K562 (cell line): ENCODE data around the gene CSNK1A1. TPM values are rescaled to one million over a fixed set of nuclear protein-coding genes. Genes with fewer than 3 reads are reported as not detected.
A peak's percentile ranks its signal among the peaks of the same experiment; 100 is the strongest.

Experiments used
- CBX2 ChIP-seq: fragments of 200-600 bp; sonication (generic); IDR thresholded peaks from one replicate; pipeline ENCODE4 v1.6.1; 2012; ENCODE audit warnings: mild to moderate bottlenecking, low read length, inconsistent platforms; ENCODE audit not compliant: insufficient read depth, poor library complexity, severe bottlenecking
- CC2D1A ChIP-seq: fragments of 450-650 bp; IDR thresholded peaks from 2 replicates; pipeline ENCODE4 v1.6.1; 2017; ENCODE audit warnings: mild to moderate bottlenecking
- CREB3 ChIP-seq: fragments of 450-650 bp; conservative IDR thresholded peaks from 2 replicates; pipeline ENCODE4 v1.6.1; 2016; ENCODE audit warnings: missing genetic modification characterization, low read depth, mild to moderate bottlenecking, missing compliant biosample characterization, moderate library complexity
- FOXM1 ChIP-seq, 2 experiments: fragments of 450-650 bp in 1 of 2; sonication (generic) in 1 of 2; formaldehyde crosslinking in 1 of 2; IDR thresholded peaks; 2 replicates each; pipeline versions ENCODE4 v1.6.1 to v1.9.0; 2017 to 2022; ENCODE audit warnings: low read depth in 2 of 2, mild to moderate bottlenecking in 2 of 2, missing genetic modification reagents in 1 of 2, moderate library complexity in 1 of 2
- HMBOX1 ChIP-seq: sonication (generic); IDR thresholded peaks from 2 replicates; pipeline ENCODE4 v1.6.1; 2016
- HMGN3 ChIP-seq: IDR thresholded peaks from 2 replicates; pipeline ENCODE4 v1.6.1; 2011; ENCODE audit warnings: borderline replicate concordance, low read depth, mild to moderate bottlenecking, mixed read lengths, low read length; ENCODE audit not compliant: insufficient read length; ENCODE audit errors: extremely low read depth
- MNT ChIP-seq, 2 experiments: fragments of 450-650 bp; conservative IDR thresholded peaks; 2 replicates each; pipeline ENCODE4 v1.6.1; 2017; ENCODE audit warnings: mild to moderate bottlenecking in 2 of 2, moderate library complexity in 2 of 2
- NONO ChIP-seq, 2 experiments: fragments of 200-400 bp in 1 of 2; fragments of 450-650 bp in 1 of 2; formaldehyde crosslinking in 1 of 2; IDR thresholded peaks; 2 replicates each; pipeline ENCODE4 v1.6.1; 2017; ENCODE audit warnings: low read depth in 2 of 2, mild to moderate bottlenecking in 2 of 2, moderate library complexity in 2 of 2, low read length in 1 of 2
- PHF8 ChIP-seq: fragments of 200-600 bp; sonication (generic); IDR thresholded peaks from 2 replicates; pipeline ENCODE4 v1.6.1; 2012; ENCODE audit warnings: mixed run types, mild to moderate bottlenecking, inconsistent platforms, low read length, moderate library complexity, borderline replicate concordance
- RCOR1 ChIP-seq, 2 experiments: IDR thresholded peaks; 2 replicates each; pipeline ENCODE4 v1.6.1; 2012; ENCODE audit warnings: low read depth in 2 of 2, low read length in 2 of 2, borderline replicate concordance in 1 of 2, improper control_type of control experiment in 1 of 2
- SRSF1 ChIP-seq: fragments of 200-400 bp; formaldehyde crosslinking; IDR thresholded peaks from 2 replicates; pipeline ENCODE4 v1.6.1; 2017; ENCODE audit warnings: mild to moderate bottlenecking, low read depth, low read length, moderate library complexity
- TAF7 ChIP-seq: fragments of 450-650 bp; IDR thresholded peaks from 2 replicates; pipeline ENCODE4 v1.6.1; 2016; ENCODE audit warnings: missing genetic modification characterization, missing compliant biosample characterization
- TRIM25 ChIP-seq: fragments of 450-650 bp; IDR thresholded peaks from 2 replicates; pipeline ENCODE4 v1.7.0; 2016; ENCODE audit warnings: borderline replicate concordance
- ZBED1 ChIP-seq: IDR thresholded peaks from 2 replicates; pipeline ENCODE4 v1.6.1; 2014
- ZEB2 ChIP-seq: fragments of 450-650 bp; IDR thresholded peaks from 2 replicates; pipeline ENCODE4 v1.6.1; 2016
- ZNF280B ChIP-seq: fragments of 250-450 bp; sonication (Bioruptor Pico); IDR thresholded peaks from 2 replicates; pipeline ENCODE4 v1.5.1; 2021; ENCODE audit warnings: mild to moderate bottlenecking
- ZNF639 ChIP-seq, 2 experiments: fragments of 200-800 bp in 1 of 2; sonication (Bioruptor generic) in 1 of 2; sonication (generic) in 1 of 2; formaldehyde crosslinking in 1 of 2; IDR thresholded peaks in 1 of 2; conservative IDR thresholded peaks in 1 of 2; 2 replicates each; pipeline versions ENCODE4 v1.5.0 to v1.6.1; 2016 to 2020; ENCODE audit warnings: missing compliant biosample characterization in 1 of 2, missing genetic modification characterization in 1 of 2, missing genetic modification reagents in 1 of 2
- polyA plus RNA-seq, 8 experiments: library from polyadenylated mRNA; depleted of rRNA in 4 of 8; stranded (reverse) in 5 of 8; unstranded in 3 of 8; fragments of >200 nt; fragmentation: Nextera tagmentation in 2 of 8; fragmentation: Illumina TruSeq in 1 of 8; extraction: Ambion mirVana in 2 of 8; extraction: Trizol in 1 of 8; gene quantifications; 2 replicates each; pipeline versions ENCODE4 v1.2.1 to v1.2.3, GENCODE V29; 2011 to 2014; ENCODE audit warnings: inconsistent platforms in 1 of 8, missing spikeins in 1 of 8
- total RNA-seq, 7 experiments: library from RNA; depleted of rRNA in 6 of 7; stranded (reverse); fragments of >200 nt in 6 of 7; fragmentation: Illumina TruSeq in 2 of 7; extraction: Trizol in 2 of 7; gene quantifications; 2 replicates each; pipeline versions ENCODE4 v1.2.1 to v1.2.3, GENCODE V29; 2011 to 2021; ENCODE audit warnings: low replicate concordance in 1 of 7

Gene CSNK1A1
- total and polyA plus RNA-seq, 9 of the 15 experiments (the other 6 are each of a cell fraction or from before 2014, with no cell fraction given) = 49.1 to 196 (median 154) TPM

- TF ChIP-seq CREB3 (tag) (peak; percentile 91), ZNF639 (CRISPR knock-in tag; conservative IDR thresholded peaks at IDR 0.05 in 1 of 2, IDR thresholded peaks at IDR 0.05 in 1 of 2) (peak in 1 of 2 experiments; percentile 84; a peak in 2 of 4 replicates), ZNF280B (CRISPR knock-in tag) (no peak), PHF8 (peak; percentile 19; the same call in 1 of the 2 replicates), CBX2 (no peak), ZEB2 (0 out of 2 replicates have a peak, but pooled peaks have one; percentile 10), SRSF1 (no peak), ZBED1 (no peak), TAF7 (no peak), RCOR1 (IDR thresholded peaks at IDR 0.05; ENCODE audit: borderline replicate concordance in 1 of 2, low read depth in 2 of 2, low read length in 2 of 2) (peak in 1 of 2 experiments; percentile 7; a peak in 1 of 4 replicates), HMBOX1 (peak; percentile 53; the same call in 1 of the 2 replicates), TRIM25 (no peak), CC2D1A (no peak), MNT (conservative IDR thresholded peaks at IDR 0.05) (0 out of 4 replicates have a peak, but pooled peaks of 1 of the 2 experiments have one; percentile 39), NONO (IDR thresholded peaks at IDR 0.05; ENCODE audit: low read depth in 2 of 2, low read length in 1 of 2) (no peak), HMGN3 (no peak), FOXM1 (IDR thresholded peaks at IDR 0.05; ENCODE audit: low read depth) (no peak), FOXM1 (CRISPR knock-in tag; IDR thresholded peaks at IDR 0.05; ENCODE audit: low read depth) (no peak)
Observed at GRCh38 chr5:149445739-149446369, 105.4 kb downstream of the CSNK1A1 start (continued).
